A172 (cell line): ENCODE data around the gene DLL3. TPM values are rescaled to one million over a fixed set of nuclear protein-coding genes. Genes with fewer than 3 reads are reported as not detected.

Experiments
- DNase-seq: peaks from one replicate; pipeline ENCODE4 v3.0.0-alpha.2; 2015; ENCODE audit warnings: low spot score
- total RNA-seq: library from RNA; depleted of rRNA; stranded (reverse); fragments of >200 nt; shearing (Covaris generic); gene quantifications from 2 replicates; pipeline ENCODE4 v1.2.3, GENCODE V29; 2014; rRNA removed

Gene DLL3
- total RNA-seq, 1 experiment from 2014 or later: not detected

DNA sequence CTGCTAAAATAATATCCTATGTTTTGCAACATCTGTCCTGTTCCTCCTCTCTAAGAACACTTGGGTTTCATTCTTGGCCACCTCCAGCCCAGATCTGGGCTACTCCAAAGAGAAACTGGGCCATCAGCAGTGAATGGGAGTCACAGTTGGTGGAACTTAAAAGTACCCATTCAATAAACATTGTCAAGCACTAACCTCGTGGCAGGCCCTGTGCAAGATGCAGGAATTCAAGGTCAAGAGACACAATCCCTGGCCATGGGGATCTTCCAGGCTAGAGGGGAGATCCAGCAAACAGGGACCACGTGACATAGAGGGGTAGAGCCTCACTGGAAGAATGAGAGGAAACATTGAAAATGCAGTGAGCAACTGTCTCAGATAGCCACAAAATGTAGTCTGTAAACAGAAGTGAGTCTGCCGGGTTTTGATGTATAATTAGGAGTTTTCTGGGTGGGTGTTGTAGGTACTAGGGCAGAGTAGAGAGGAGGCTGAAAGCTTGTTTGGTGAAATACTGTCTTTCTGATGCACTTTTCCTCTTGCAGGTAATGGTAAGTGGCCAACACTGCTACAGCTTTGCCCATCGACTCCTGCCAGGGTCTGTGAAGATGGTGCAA is 56.1 kb downstream of the DLL3 start:
- no peak for DNase-seq

GRCh38 chr19:39555883-39556282 is 57.1 kb downstream of the DLL3 start:
- DNase-seq: no peak

Other genes starting within 250 kb of the DLL3 start
- not detected in 2 replicates for gene IFNL2, start 230.6 kb upstream of the DLL3 start, total RNA-seq
- not detected in 2 replicates for gene IFNL1, start 202.5 kb upstream of the DLL3 start, total RNA-seq
- gene LRFN1, start 178.1 kb upstream of the DLL3 start, total RNA-seq: 1.7 and 1.9 TPM in 2 replicates
- gene GMFG, start 162.9 kb upstream of the DLL3 start, total RNA-seq: 0.48 TPM in 1 of 2 replicates, not detected in the other
- 55.7 and 81.4 TPM in 2 replicates for gene SAMD4B, start 156.5 kb upstream of the DLL3 start, total RNA-seq
- gene PAF1, start 107.8 kb upstream of the DLL3 start, total RNA-seq: 55.3 and 69.9 TPM in 2 replicates
- gene MED29, start 107.6 kb upstream of the DLL3 start, total RNA-seq: 20.9 and 24.7 TPM in 2 replicates
- 0.50 and 1.5 TPM in 2 replicates for gene ZFP36, start 92.1 kb upstream of the DLL3 start, total RNA-seq
- gene PLEKHG2, start 86.3 kb upstream of the DLL3 start, total RNA-seq: 11.4 and 17.3 TPM in 2 replicates
- gene RPS16, start 63.0 kb upstream of the DLL3 start, total RNA-seq: 145 and 262 TPM in 2 replicates
- 101 and 116 TPM in 2 replicates for gene SUPT5H, start 53.4 kb upstream of the DLL3 start, total RNA-seq
- 116 and 127 TPM in 2 replicates for gene TIMM50, start 18.1 kb upstream of the DLL3 start, total RNA-seq
- not detected in 2 replicates for gene SELENOV, start 16.2 kb downstream of the DLL3 start, total RNA-seq
- 9.4 and 15.8 TPM in 2 replicates for gene EID2B, start 33.9 kb downstream of the DLL3 start, total RNA-seq
- 29.3 and 34.2 TPM in 2 replicates for gene EID2, start 41.2 kb downstream of the DLL3 start, total RNA-seq
- gene LGALS13, start 103.6 kb downstream of the DLL3 start, total RNA-seq: not detected in 2 replicates
- gene LGALS16, start 157.0 kb downstream of the DLL3 start, total RNA-seq: not detected in 2 replicates
- gene LGALS14, start 205.5 kb downstream of the DLL3 start, total RNA-seq: not detected in 2 replicates
- gene CLC, start 239.1 kb downstream of the DLL3 start, total RNA-seq: not detected in 2 replicates